Naive B cell (primary cell): ENCODE measurements around the gene ZNF883. TPM values are rescaled to one million over a fixed set of nuclear protein-coding genes. Genes with fewer than 3 reads are reported as not detected.

Experiments
- ATAC-seq, 2 donors: fragments of 150-1000 bp; cut with Tn5 transposase; 2 replicates each; pipeline ENCODE4 v1.10.0; 2021; ENCODE audit warnings: low read depth in 2 of 2, mild to moderate bottlenecking in 2 of 2, moderate library complexity in 2 of 2
- DNase-seq: peaks from one replicate; pipeline ENCODE4 v3.0.0; 2022
- H3K27ac Mint-ChIP-seq, 6 donors: one replicate each; pipeline ENCODE4 v1.8.0; 2020 to 2022; ENCODE audit warnings: mild to moderate bottlenecking in 6 of 6, mixed read lengths in 6 of 6, moderate library complexity in 5 of 6, inconsistent platforms in 2 of 6
- H3K27me3 Mint-ChIP-seq, 3 donors: one replicate each; pipeline ENCODE4 v1.8.0; 2021 to 2022; ENCODE audit warnings: mixed read lengths in 3 of 3, mild to moderate bottlenecking in 1 of 3
- H3K36me3 Mint-ChIP-seq, 2 donors: one replicate each; pipeline ENCODE4 v1.8.0; 2020 to 2022; ENCODE audit warnings: mixed read lengths in 2 of 2, inconsistent platforms in 1 of 2, mild to moderate bottlenecking in 1 of 2
- H3K4me1 Mint-ChIP-seq, 3 donors: one replicate each; pipeline ENCODE4 v1.8.0; 2020 to 2022; ENCODE audit warnings: mixed read lengths in 3 of 3, inconsistent platforms in 1 of 3, mild to moderate bottlenecking in 1 of 3, moderate library complexity in 1 of 3
- H3K4me3 Mint-ChIP-seq, 8 donors: one replicate each; pipeline ENCODE4 v1.8.0; 2020 to 2022; ENCODE audit warnings: mild to moderate bottlenecking in 8 of 8, mixed read lengths in 8 of 8, moderate library complexity in 8 of 8, inconsistent platforms in 2 of 8
- H3K9me3 Mint-ChIP-seq, 7 donors: one replicate each; pipeline ENCODE4 v1.8.0; 2020 to 2022; ENCODE audit warnings: mixed read lengths in 7 of 7, mild to moderate bottlenecking in 5 of 7, inconsistent platforms in 2 of 7, moderate library complexity in 1 of 7
- polyA plus RNA-seq, 6 donors: library from polyadenylated mRNA; unstranded; fragments of 300-500 nt; fragmentation: Illumina TruSeq; gene quantifications; one replicate each; pipeline ENCODE4 v1.2.3, GENCODE V29; 2021; ENCODE audit warnings: low read depth in 6 of 6

ZNF883 gene
- polyA plus RNA-seq, 6 donors from 2014 or later = 0.60 to 3.2 (median 2.2) TPM; not detected in 1

DNA sequence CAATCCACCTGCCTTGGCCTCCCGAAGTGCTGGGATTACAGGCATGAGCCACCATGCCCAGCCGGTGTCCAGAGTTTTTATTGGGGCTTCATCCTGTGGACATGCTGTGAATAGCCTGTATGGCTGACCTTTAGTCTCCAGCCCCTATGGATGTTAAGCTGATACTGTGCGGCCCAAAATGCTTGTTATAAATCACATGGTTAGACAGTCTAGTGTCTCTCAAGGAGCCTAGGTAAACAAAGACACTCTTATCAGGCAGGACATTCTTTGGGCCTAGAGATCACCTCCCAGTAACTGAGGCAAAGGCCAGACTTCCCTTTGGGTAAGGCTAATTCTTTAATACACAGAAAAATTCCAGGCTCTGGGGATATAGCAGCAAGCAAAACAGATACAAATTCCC lies 99.4 kb downstream of the ZNF883 start:
- DNase-seq (no peak), ATAC-seq (no peak)
- H3K36me3 Mint-ChIP-seq = no peaks in the 10 kb centered on the region
- peaks cover 21 to 35% (median 31%) of the 10 kb centered on the region in 3 donors for H3K27me3 Mint-ChIP-seq
- no peaks in the 10 kb centered on the region for H3K4me1 Mint-ChIP-seq
- H3K4me3 Mint-ChIP-seq = no peak overlapping the region
- no peak overlapping the region for H3K27ac Mint-ChIP-seq
- H3K9me3 Mint-ChIP-seq = no peaks in the 10 kb centered on the region

DNA sequence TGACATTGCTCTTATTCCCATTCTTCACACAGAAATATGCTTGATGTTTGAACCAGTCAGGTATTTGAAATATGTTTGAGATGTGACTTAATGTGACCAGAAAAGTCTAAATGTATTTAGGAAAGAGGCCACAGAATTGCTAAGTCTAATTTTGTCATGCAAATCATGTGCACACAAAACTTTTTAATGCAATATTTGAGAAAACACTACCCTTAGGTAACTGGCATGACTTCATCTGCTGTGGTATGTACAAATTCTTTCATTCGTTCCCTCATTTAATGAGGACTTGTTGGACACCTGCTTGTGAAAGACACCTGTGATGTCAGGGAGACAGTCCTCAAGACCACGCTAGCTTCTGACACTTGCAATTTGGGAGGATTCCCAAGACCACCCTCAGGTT lies 100.3 kb downstream of the ZNF883 start:
- Mint-ChIP-seq H3K4me1 (no peaks in the 10 kb centered on the region), H3K27ac (no peak overlapping the region), H3K27me3 (peaks cover 12 to 41% (median 29%) of the 10 kb centered on the region in 3 donors), H3K36me3 (no peaks in the 10 kb centered on the region), H3K4me3 (no peak overlapping the region), H3K9me3 (no peaks in the 10 kb centered on the region)
- DNase-seq = no peak
- ATAC-seq = no peak

Other genes starting within 250 kb of the ZNF883 start
- under 1 TPM in 3 of 6 donors, not detected in 3; 0.14 to 0.22 (median 0.21) TPM for gene SLC46A2, start 121.3 kb downstream of the ZNF883 start, polyA plus RNA-seq
- 1 to 10 TPM in 5 of 6 donors, under 1 TPM in 1; 0.73 to 2.9 (median 1.8) TPM for gene ZFP37, start 44.5 kb upstream of the ZNF883 start, polyA plus RNA-seq
- gene SLC31A2, start 138.8 kb upstream of the ZNF883 start, polyA plus RNA-seq = 1 to 10 TPM in 5 of 6 donors, not detected in 1; 1.3 to 2.5 (median 1.8) TPM
- gene FKBP15, start 209.1 kb upstream of the ZNF883 start, polyA plus RNA-seq = 10 to 100 TPM in 4 of 6 donors, 1 to 10 TPM in 2; 1.9 to 19.7 (median 11.1) TPM
- gene SLC31A1, start 209.4 kb upstream of the ZNF883 start, polyA plus RNA-seq = 1 to 10 TPM in 5 of 6 donors, not detected in 1; 1.5 to 2.7 (median 2.0) TPM